Pons (tissue), 1 donor: Measurements from ENCODE around the gene SERPINA6.
"Not testable (repeated sequence)": the region's sequence is repeated elsewhere in the genome, so short reads cannot be mapped to it uniquely, and the experiment has no call there.

Source experiments
- DNase-seq: peaks from one replicate; pipeline ENCODE4 v3.0.0-alpha.2; 2016; ENCODE audit warnings: low spot score

SERPINA6 gene, protein sequence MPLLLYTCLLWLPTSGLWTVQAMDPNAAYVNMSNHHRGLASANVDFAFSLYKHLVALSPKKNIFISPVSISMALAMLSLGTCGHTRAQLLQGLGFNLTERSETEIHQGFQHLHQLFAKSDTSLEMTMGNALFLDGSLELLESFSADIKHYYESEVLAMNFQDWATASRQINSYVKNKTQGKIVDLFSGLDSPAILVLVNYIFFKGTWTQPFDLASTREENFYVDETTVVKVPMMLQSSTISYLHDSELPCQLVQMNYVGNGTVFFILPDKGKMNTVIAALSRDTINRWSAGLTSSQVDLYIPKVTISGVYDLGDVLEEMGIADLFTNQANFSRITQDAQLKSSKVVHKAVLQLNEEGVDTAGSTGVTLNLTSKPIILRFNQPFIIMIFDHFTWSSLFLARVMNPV

DNA sequence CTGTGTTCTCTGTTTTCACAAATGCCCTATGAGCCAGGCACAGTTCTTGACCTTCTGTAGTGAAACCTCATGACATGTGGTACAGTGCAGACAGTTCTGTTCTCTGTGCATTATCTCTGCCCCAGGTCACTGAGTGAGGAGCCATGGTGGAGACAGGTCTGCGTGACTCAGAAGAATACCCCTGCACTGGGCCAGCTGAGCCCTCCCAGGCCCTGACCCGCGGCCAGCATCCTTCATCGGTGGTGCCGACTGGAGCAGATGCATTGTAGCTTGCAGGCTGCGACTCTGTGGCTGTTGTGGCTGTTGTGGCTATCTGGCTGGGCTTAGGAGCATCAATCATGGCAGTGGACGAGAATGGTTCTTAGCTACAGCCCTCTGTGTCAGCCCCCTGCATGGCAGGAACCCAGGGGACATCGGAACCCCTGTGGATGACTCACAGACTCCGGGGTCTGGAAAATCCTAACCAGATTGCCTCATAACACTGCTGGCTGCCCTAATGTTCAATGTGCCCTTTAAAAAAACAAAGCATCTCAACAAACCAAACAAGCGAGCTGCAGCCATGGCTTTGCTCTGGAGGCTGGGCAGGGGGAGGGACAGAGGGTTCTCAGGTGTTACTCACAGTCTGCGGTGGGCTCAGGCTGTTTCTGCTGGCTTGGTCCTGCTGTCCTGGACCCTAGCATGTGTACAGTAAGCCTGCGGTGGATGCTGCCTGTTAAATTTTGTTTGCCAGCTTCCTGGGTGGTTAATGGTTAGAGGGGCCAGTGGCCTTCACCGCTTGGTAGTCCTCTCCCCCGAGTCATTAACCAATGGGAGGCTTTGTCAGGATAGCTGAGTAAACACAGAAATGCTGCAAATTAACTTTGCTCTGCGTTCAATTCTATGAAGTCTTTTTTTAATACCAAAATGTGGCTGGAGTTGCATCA is at the start of gene SERPINA6:
SERPINA6 (minus strand) TSS at position 689 of the 923 bp plus-strand sequence. CDS start 8,688 bp downstream, outside the sequence.
- DNase-seq = no peak

DNA sequence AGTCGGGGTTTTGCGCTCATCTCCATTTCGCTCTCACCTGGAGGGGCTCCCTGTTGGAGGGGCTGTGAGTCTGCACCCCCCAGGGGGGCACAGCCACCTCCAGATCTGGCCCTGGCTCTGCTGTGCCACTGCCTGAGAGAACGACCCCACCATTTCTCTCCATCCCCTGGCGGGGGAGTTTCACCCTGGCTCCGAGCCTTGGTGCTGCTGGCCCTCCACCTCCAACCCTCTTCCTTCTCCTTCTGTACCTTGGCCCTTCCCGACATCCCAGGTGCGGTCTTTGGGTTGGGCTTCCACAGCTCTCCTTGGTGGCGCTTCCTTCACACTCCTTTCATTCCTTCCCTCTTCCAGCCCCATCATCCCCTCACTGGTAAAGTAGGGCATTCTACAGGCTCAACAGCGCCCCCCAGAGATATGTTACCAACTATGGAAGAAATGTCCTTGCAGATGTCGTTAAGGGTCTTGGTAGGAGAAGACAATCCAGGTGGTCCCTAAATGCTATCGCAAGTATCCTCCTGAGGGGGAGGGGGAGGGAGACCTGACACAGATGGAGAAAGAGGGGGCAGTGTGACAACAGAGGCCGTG is 49.0 kb upstream of the SERPINA6 start:
- no peak for DNase-seq

DNA sequence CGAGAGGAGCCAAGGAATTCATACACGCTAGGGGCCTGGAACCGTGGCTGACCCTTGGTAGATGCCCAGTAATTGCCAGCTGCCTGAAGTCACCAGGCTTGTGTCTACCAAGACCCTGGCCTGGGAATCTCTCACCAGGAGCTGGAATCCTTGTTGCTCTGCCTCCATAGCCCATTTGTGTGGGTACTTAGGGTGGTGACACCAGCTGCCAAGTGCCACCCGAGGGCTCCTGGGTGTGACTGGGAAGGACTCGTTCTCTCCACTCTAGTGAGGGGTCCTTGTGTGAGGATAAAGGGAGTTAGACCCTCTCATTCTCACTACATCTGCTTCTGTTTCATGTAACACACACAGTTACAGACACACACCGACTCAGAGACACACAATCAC is 47.4 kb upstream of the SERPINA6 start:
- no peak for DNase-seq

DNA sequence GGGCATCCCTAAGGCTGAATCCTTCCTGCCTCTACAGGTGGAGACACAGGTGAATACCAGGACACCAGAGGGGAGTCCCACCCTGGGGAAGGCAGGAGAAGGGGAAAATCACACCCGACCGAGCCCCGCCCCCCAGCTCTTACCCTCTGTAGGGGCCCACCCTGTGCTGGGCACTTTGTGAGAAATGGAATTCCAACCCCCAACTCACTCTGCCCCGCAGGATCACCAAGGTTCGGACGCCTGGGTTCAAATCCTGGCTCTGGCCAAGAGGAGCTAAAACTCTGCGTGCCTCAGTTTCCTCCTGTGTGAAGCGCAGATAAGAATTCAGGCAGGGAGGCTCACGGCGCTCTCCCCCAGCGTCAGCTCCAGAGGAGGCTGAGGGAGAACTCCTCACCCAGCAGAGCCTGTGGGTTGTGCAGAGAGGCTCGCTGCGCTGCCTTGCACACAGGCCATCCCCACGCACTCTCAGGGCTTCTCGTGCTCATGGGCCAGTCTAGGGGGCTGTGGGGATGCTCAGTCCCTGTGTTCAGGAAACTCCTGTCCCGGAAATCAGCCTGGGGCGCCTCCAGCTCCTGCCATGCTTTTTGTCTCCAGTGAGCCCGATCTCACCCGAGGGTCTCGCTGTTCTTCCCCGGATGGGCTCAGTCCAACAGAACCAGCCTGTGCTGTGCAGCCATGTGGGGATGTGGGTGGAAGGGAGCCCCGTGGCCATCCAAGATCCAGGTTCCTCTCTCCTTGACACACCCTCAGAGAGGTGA is 46.8 kb upstream of the SERPINA6 start:
- not testable (repeated sequence) for DNase-seq

DNA sequence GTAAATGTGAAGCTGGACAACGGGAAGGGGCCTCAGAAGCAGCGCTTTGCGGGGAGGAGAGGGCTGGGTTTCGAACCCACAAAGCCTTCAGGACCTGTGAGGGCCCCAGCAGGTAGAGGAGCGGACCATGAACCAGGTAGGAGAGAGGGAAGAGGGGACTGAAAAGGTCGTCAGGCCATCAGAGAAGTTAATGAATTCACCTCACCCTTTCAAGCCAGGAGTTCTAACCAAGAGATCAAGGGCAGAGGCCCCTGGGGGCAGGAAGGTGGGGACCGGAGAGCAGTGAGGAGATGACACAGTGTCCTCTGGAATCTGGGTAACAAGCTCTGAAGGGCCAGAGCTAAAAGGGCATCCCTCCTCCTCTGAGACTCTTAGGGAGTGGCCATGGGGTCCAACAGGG is 45.8 kb upstream of the SERPINA6 start:
- DNase-seq = no peak

DNA sequence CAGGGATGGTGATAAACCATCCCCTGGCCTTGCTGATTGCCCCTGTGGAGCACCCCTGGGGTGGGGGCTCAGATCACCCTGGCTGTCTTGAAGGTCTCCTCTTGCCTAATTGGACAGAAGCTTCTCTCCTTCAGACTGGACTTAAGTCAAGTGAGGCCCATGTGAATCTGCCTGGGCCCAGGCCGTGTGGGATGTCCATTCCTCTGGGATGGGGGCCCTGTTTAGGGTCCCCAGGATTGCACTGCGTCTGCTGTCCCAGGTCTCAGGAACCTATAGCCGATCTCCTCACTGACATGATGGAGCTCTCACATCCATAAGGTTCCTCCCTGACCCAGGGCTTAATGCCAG is 45.1 kb upstream of the SERPINA6 start:
- DNase-seq = no peak

DNA sequence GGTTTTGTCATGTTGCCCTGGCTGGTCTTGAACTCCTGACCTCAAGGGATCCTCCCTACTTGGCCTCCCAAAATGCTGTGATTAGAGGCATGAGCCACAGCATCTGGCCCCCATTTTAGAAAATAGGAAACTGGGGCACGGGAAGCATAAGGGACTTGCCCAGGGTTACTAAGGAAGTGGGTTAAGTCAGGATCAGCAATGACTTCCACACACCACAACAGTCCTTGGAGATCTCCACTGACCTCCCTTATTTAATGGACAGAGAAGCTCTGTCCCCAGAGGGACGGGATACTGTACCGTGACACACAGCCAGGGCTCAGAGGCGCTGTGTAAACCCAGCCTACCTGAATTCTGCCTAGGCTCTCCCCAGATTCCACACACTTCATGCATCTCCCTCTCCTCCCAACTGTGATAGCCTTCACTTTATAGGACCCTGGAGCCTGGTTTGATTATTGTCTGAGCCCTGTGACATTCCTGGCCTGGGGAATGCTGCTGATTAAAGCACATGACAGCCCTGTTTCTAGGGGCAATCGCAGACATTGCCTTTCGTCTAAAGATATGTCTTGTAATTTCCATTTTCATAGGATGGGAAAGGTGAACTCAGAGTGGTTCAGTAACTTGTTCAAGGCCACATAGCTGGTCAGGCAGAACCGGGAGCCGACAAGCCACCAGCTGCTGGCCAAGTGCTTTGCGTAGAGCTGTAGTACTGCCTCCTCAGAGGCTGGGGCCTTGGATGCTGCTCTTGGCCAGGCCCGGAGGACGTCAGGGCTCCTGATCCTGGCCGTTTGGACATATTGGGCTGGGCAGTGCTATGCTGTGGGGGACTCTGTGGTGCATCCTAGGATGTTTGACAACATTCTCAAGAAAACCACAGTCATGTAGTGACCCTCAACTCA is 44.5 kb upstream of the SERPINA6 start:
- no peak for DNase-seq

DNA sequence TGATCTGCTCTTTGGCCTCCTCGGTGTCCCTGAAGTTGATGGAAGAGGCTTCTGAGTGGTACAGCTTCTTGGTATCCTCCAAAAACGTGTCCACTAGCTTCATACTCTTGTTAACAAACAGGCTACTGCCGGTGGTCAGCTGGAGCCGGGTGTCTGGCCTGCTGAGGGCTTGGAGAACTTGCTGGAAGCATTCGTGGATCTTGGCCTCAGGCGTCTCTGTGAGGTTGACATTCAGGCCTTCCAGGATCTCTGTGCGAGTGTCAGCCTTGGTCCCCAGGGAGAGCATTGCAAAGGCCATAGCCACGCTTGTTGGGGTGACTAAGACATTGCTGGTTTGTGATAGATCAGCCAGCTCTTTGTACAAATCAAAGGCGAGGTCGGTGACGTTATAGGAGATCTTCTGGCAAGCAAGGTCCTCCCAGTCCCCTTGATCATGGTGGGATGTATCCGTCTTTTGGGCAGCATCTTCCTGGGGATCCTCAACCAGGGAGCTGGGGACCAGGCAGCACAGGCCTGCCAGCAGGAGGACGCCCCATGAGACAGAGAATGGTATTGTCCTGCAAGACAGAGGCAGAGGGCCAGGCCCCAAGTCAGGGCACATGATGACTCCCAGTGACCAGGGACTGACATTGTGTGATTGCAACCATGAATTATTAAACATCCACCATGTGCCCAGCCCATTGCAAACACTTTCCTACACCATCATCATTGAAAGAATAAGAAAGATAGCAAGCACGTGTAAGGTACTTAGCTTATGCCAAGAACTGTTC is 43.2 kb upstream of the SERPINA6 start, which contains the start of gene SERPINA2:
SERPINA2 (minus strand) TSS at position 553 of the 770 bp plus-strand sequence.
- DNase-seq = peak; percentile 20

DNA sequence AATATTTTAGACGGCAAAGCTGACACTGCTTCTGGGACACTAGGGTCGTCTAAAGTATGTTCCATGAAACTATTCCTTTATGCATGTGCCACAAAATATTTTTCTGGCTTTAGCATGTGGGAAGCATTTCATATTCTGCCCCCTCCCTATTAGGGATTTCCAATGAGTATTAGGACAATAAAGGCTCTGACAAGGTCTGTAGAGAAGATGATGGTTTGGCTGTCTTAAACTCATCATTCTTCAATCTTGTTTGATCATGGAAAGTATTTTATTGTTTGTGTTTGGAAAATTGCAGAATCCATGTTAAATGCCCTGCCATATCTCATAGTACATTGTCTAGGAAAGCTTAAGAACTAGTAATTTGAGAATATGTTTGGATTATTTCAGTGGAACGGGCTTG is 42.5 kb upstream of the SERPINA6 start:
- no peak for DNase-seq

DNA sequence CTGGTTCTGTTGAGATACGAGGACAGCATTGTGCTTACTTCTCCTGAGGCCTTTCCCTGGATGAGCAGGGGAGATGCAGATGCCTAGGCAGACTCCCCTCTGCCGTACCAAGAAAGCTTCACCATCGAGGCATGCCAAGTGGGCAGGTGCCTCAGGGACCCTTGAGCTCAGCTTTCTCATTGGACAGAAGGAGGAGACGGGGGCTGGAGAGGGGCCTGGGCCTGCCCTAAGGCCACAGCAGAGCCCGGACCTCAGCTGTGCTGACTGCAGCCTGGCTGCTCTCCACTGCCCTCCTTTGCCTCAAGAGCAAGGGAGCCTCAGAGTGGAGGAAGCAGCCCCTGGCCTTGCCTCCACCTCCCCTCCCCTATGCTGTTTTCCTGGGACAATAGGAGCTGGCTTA is 41.8 kb upstream of the SERPINA6 start:
- DNase-seq = no peak

DNA sequence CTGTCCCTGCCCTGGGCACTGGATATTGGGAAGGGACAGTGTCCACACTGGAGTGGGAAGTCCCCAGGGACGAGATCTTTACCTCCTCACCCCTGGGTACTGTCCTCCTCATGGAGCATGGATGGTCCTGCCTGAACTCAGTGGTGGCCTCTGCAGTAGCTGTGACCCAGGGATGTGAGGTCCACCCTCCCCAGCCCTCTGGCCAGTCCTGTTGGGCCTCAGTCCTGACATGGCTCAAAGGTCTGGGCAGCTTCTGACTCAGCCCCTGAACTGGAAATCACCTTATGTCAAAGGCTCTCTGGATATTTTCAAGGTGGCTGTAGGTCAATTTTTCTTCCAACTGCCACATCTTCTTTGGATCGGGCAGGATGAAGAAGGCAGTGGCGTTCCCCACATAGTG is 40.9 kb upstream of the SERPINA6 start:
- no peak for DNase-seq

DNA sequence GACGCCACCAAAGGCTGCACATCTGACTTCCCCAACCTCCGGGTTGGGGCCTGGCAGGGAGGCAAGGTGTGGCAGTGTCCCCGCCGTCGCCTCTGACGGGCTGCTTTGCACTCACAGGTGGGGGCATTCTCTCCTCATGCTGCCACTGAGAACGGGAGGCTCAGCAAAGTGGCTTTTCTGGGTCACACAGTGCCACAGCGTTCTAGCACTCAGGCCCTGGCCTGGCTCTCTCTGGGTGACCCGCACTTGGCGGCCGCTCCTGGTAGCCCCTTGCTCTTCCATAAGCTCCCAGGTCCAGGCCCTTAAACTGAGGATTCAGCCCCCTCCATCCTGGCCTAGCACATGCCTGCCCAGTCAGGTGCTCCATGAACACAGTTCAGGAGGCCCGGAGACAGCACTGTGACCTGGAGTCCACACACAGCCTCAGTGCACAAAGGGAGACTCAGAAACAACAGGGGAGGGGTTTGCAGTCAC is 40.1 kb upstream of the SERPINA6 start:
- no peak for DNase-seq

DNA sequence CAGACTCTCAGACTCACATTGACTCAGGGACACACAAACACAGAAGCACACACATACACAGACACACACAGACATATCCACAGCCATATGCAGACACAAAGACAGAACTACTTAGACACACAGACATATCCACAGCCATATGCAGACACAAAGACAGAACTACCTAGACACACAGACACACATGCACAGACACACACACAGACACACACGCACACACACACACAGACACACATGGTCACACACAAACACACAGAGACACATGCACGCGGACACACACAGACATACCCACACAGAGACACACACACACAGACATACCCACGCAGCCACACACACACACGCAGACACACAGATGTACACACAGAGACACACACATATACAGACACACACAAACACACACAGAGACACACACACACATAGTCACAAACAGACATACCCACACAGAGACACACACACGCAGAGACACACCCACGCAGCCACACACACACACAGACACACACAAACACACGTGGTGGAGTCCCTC is 39.5 kb upstream of the SERPINA6 start:
- no peak for DNase-seq

DNA sequence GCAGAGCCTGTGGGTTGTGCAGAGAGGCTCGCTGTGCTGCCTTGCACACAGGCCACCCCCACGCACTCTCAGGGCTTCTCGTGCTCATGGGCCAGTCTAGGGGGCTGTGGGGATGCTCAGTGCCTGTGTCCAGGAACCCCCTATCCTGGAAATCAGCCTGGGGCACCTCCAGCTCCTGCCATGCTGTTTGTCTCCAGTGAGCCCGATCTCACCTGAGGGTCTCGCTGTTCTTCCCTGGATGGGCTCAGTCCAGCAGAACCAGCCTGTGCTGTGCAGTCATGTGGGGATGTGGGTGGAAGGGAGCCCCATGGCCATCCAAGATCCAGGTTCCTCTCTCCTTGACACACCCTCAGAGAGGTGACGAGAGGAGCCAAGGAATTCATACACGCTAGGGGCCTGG is 38.5 kb upstream of the SERPINA6 start:
- no peak for DNase-seq

DNA sequence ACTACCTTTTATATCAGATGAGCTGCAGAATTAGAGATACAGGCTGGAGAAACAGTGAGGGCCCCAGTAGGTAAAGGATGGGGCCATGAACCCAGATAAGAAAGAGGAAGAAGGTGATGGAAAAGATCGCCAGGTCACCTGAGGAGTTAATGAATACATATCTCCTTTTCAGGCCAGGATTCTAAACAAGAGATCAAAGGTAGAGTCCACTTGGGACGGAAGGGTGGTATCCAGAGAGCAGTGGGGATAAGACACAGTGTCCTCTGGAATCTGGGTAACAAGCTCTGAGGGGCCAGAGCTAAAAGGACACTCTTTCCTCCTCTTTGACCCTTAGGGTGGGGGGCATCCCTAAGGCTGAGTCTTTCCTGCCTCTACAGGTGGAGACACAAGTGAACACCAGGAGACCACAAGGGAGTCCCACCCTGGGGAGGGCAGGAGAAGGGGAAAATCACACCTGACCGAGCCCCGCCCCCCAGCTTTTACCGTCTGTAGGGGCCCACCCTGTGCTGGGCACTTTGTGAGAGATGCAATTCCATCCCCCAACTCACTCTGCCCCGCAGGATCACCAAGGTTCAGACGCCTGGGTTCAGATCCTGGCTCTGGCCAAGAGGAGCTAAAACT is 37.9 kb upstream of the SERPINA6 start:
- no peak for DNase-seq

DNA sequence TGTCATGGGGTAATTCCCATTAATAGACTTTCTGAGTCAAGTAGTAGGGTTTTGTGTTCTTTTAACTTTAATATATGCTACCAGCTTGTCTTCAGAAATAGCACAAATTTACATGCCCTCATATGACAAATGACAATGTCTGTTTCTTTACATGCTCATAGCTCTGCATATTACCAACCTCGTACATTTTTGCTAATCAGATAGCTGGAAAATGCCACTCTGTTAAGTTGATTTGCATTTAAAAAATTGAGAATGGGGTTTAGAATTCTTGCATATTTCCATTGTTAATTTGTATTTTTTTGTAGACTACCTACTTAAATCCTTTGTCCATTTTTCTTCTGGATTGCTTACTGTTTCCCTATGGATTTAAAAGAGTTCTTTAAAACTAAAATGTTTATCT is 34.0 kb upstream of the SERPINA6 start:
- no peak for DNase-seq

DNA sequence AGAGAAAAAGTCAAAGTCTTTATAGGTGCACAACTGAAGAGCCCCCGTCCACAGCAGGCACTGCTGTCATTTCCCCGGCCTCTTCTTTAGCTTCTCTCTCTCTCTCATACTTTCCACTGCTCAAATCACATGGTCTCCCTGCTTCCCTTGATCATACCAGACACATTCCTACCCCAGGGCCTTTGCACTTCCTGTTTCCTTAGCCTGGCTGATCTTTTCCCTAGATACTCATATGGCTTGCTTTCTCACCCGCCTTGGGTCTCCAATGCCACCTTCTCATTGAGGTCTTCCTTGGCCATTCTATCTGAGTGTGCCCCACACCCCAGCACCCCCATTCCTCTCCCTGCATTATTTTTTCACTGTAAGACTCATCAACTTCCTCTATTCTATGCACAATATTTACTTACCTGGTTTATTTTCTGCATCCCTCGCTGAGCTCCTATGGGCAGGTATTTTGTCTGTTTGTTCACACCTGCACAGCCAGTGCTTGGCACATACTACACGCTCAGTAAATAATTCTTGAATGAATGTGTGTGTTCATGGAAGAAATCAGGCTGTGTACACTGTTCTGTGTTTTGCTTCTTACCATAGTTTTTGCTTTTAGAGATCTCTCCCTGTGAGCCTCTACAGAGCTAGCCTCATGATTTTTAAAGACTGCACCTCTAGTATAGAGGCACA is 33.4 kb upstream of the SERPINA6 start:
- no peak for DNase-seq

DNA sequence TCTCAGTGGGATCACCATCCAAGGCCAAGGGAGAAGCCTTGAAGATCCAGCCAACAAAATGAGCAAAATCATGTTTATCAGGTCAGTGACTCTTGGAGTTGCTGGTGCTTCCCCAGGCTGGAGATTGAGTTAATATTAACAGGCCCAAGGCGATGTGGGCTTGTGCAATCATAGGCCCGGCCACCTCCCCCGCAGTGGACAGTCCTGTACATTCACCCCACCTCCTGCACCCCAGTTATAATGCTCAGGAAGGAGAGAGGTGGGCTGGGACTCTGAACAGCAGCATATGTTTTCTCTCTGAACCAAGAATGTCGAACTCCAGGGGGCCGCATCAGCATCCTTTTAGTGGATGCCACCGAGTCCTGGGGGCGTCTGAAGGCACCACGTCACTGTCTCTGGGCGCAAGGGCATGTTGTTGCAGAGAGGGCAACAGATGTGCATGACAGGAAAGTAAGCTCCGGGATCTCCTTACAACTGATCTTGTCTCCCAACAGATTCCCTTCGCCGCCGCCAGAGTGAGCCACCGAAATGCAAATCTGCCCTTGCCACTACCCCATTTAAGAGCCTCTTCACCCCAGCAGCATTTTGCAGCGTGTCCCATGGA is 32.2 kb upstream of the SERPINA6 start:
- peak; percentile 42 for DNase-seq
